ENCODE data around the gene PNMA8A.

Gene PNMA8A

GRCh38 chr19:46429999-46430398 lies 41.4 kb downstream of the PNMA8A start:
- DNase-seq = no peak

GRCh38 chr19:46428239-46429135 lies 42.9 kb downstream of the PNMA8A start, which contains the start of gene PNMA8C:
Gene PNMA8C, minus strand, starts transcription at chr19:46428936. Its CDS starts 577 bp downstream, at chr19:46428359.
- peak in 50 of 51 donors; percentile 24 to 93 (median 82) for DNase-seq

DNA sequence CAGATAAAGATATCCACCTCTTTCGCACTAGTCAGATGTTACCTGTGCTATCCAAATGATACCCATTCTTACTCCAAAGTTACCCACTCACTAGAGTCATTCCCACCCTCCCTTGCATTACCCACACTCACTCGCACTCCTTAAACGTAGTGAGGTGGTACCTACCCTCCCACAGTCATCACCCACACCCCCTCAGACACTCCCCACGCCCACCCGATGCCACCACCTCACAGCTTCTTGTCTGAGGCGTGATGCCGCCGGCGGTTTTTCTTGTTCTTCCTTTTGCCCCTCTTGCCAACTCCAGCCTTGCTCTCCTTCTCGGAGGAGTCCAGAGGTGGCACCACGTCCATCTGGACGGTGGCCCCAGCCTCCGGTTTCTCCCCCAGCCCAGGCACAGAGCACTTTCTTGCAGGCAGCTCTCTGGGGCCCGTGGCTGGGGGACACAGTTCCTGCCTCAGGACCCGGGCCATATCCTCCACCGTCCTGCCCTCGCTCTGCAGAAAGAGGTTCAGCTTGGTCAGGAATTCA lies 43.8 kb downstream of the PNMA8A start:
- no peak for DNase-seq

- DNase-seq = peak in 50 of 51 donors; percentile 16 to 88 (median 68)
These were observed 44.7 kb downstream of the PNMA8A start for GRCh38 chr19:46426506-46427162.

GRCh38 chr19:46426035-46426505 lies 45.3 kb downstream of the PNMA8A start:
- peak in 3 of 51 donors; percentile 19 to 45 (median 36) for DNase-seq

- DNase-seq = no peak
These were observed 48.2 kb downstream of the PNMA8A start for GRCh38 chr19:46423188-46423587.

GRCh38 chr19:46422344-46422743 lies 49.0 kb downstream of the PNMA8A start:
- DNase-seq = no peak

- no peak for DNase-seq
These were observed 51.3 kb downstream of the PNMA8A start for GRCh38 chr19:46420056-46420455.

All from hypothalamus (tissue), 51 donors.